PFSK-1 (cell line): ENCODE results near the gene CCNG2.

Experiments
- FOXP2 ChIP-seq: optimal IDR thresholded peaks from 2 replicates; pipeline ENCODE3; 2011; ENCODE audit warnings: borderline replicate concordance, control low read depth, inconsistent platforms; ENCODE audit not compliant: insufficient read depth; ENCODE audit errors: extremely low read length, extremely low read depth
- POLR2AphosphoS5 ChIP-seq: IDR thresholded peaks from 2 replicates; pipeline ENCODE4 v1.6.1; 2012; ENCODE audit warnings: low read depth, mild to moderate bottlenecking, control low read depth, low read length, moderate library complexity
- SIN3A ChIP-seq: IDR thresholded peaks from 2 replicates; pipeline ENCODE4 v1.6.1; 2012; ENCODE audit warnings: mild to moderate bottlenecking, low read length, moderate library complexity, borderline replicate concordance; ENCODE audit not compliant: insufficient read depth
- TAF1 ChIP-seq: IDR thresholded peaks from 2 replicates; pipeline ENCODE4 v1.6.1; 2012; ENCODE audit warnings: low read length, control low read depth, borderline replicate concordance; ENCODE audit not compliant: insufficient read depth
- TF ChIP-seq, protein P1 (sequence below), 2 experiments: IDR thresholded peaks; 2 replicates each; pipeline versions ENCODE4 v1.6.1 to v1.8.0; 2011 to 2012; ENCODE audit warnings: low read depth in 2 of 2, low read length in 2 of 2, control low read depth in 1 of 2, inconsistent platforms in 1 of 2, mild to moderate bottlenecking in 1 of 2, moderate library complexity in 1 of 2; ENCODE audit not compliant: insufficient read depth in 1 of 2

The CCNG2 gene

GRCh38 chr4:77146186-77147078 is 10.6 kb upstream of the CCNG2 start:
- TF ChIP-seq FOXP2 (no peak), SIN3A (no peak), POLR2AphosphoS5 (no peak), TAF1 (no peak)
- TF ChIP-seq, protein P1, sequence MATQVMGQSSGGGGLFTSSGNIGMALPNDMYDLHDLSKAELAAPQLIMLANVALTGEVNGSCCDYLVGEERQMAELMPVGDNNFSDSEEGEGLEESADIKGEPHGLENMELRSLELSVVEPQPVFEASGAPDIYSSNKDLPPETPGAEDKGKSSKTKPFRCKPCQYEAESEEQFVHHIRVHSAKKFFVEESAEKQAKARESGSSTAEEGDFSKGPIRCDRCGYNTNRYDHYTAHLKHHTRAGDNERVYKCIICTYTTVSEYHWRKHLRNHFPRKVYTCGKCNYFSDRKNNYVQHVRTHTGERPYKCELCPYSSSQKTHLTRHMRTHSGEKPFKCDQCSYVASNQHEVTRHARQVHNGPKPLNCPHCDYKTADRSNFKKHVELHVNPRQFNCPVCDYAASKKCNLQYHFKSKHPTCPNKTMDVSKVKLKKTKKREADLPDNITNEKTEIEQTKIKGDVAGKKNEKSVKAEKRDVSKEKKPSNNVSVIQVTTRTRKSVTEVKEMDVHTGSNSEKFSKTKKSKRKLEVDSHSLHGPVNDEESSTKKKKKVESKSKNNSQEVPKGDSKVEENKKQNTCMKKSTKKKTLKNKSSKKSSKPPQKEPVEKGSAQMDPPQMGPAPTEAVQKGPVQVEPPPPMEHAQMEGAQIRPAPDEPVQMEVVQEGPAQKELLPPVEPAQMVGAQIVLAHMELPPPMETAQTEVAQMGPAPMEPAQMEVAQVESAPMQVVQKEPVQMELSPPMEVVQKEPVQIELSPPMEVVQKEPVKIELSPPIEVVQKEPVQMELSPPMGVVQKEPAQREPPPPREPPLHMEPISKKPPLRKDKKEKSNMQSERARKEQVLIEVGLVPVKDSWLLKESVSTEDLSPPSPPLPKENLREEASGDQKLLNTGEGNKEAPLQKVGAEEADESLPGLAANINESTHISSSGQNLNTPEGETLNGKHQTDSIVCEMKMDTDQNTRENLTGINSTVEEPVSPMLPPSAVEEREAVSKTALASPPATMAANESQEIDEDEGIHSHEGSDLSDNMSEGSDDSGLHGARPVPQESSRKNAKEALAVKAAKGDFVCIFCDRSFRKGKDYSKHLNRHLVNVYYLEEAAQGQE (IDR thresholded peaks at IDR 0.05; ENCODE audit: insufficient read depth in 1 of 2, low read depth in 2 of 2, low read length in 2 of 2), result no peak

DNA sequence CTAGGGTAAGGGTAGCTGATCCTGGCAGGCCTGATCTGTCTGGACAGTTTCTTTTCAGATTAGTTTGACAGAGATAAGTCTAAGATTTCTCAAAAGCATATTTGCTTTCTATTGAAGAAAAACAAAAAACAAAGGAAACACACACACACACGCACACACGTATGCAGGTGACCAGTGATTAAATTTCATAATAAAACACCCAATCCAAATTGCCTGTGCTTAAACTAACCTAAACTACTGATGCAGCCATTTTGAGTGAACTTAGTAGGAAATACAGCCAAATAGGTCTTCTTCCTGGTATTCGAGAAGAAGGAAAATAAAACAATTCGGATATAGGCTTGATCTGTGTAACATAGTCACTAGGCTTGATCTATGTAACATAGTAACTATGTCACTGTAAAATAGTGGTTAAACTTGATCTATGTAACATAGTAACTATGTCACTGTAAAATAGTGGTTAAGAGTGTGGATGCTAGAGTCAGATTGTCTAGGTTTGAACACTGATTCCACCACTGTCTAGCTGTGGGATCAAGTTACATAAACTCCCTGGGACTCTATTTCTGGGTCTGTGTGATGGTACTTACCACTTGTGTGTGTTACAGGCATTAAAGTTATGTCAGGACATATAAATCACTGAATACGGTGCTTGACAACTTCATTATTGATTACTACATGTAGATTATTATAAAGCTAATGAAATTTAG is 9.8 kb upstream of the CCNG2 start:
- no peak for TF ChIP-seq TAF1
- no peak for TF ChIP-seq SIN3A
- no peak for TF ChIP-seq FOXP2
- TF ChIP-seq POLR2AphosphoS5, result no peak
- TF ChIP-seq, protein P1 (IDR thresholded peaks at IDR 0.05; ENCODE audit: insufficient read depth in 1 of 2, low read depth in 2 of 2, low read length in 2 of 2), result no peak

- no peak for TF ChIP-seq TAF1
- TF ChIP-seq, protein P1 (IDR thresholded peaks at IDR 0.05; ENCODE audit: insufficient read depth in 1 of 2, low read depth in 2 of 2, low read length in 2 of 2), result no peak
- no peak for TF ChIP-seq SIN3A
- no peak for TF ChIP-seq FOXP2
- no peak for TF ChIP-seq POLR2AphosphoS5
Measured at GRCh38 chr4:77148078-77148477, 8.9 kb upstream of the CCNG2 start.

GRCh38 chr4:77149789-77150188 is 7.2 kb upstream of the CCNG2 start:
- no peak for TF ChIP-seq FOXP2

GRCh38 chr4:77151241-77151640 is 5.8 kb upstream of the CCNG2 start:
- TF ChIP-seq FOXP2, result no peak

DNA sequence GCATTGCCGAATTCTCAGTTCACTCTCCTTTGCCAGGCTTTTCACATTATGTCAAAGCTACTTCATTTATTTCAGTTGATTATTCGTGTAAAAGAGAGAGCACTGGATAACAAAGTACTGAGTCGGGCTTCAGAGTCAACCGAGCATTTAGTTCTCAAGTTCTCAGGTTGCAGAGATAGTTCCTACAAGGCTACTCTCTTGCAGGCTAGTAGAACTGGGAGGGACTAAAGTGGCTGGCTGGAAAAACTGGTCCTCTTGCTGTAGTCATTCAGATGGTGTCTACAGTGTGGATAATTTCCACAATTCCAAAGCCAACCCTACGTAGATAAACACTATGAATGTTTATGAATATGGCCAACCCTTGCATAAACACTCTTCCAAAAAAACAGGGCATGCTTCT is 4.6 kb upstream of the CCNG2 start:
- TF ChIP-seq SIN3A (no peak), FOXP2 (no peak), TAF1 (no peak), POLR2AphosphoS5 (no peak)
- TF ChIP-seq, protein P1 (IDR thresholded peaks at IDR 0.05; ENCODE audit: insufficient read depth in 1 of 2, low read depth in 2 of 2, low read length in 2 of 2), result no peak
